Measurements from ENCODE around the gene ALMS1.
"Not testable (repeated sequence)": the region's sequence is repeated elsewhere in the genome, so short reads cannot be mapped to it uniquely, and the experiment has no call there.

The ALMS1 gene

DNA sequence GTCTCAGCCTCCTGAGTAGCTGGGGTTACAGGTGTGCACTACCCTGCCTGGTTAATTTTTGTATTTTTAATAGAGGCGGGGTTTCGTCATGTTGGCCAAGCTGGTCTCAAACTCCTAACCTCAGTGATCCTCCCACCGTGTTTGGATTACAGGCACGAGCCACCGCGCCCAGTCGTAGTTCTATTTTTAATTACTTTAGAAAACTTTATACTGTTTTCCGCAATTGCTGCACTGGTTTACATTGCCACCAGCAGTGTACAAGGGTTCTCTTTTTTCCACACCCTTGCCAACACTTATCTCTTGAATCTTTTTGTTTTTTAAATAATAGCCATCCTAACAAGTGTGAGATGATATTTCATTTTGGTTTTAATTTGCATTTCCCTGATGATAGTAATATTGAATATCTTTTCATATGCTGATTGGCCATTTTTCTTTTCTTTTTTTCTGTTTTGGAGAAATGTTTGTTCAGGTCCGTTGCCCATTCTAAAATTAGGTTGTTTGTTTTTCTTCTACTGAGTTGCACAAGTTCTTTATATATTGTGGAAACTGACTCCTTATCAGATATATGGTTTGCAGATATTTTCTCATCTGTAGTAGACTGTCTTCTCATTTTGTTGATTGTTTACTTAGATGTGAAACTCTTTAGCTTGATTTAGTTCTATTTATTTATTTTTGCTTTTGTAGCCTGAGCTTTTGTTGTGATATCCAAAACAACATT lies 16.9 kb downstream of the ALMS1 start:
- no peak for DNase-seq

- DNase-seq: no peak
Observed at GRCh38 chr2:73403237-73403636, 17.6 kb downstream of the ALMS1 start.

- DNase-seq: no peak
Observed at GRCh38 chr2:73404409-73404808, 18.8 kb downstream of the ALMS1 start.

- DNase-seq: no peak
Observed at GRCh38 chr2:73406996-73407395, 21.4 kb downstream of the ALMS1 start.

GRCh38 chr2:73408198-73408597 lies 22.6 kb downstream of the ALMS1 start:
- DNase-seq: no peak

DNA sequence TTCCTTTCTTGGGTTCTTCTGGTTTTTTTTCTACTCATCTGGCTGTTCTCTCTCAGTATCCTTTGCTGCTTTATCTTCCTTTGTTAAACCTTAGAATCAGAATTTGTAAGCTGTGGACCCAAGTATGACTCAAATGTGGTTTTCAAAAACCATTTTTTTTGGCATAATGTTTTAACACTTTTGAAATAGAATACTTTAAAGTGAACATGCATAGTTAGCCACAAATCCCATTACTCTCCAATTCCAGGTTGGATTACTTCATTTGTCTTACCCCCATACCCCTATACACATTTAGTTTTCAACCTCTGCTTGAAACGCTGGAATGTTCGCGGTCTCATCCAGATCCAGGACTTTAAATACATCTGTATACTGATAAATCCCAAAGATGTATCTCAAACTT lies 29.1 kb downstream of the ALMS1 start:
- DNase-seq: no peak

DNA sequence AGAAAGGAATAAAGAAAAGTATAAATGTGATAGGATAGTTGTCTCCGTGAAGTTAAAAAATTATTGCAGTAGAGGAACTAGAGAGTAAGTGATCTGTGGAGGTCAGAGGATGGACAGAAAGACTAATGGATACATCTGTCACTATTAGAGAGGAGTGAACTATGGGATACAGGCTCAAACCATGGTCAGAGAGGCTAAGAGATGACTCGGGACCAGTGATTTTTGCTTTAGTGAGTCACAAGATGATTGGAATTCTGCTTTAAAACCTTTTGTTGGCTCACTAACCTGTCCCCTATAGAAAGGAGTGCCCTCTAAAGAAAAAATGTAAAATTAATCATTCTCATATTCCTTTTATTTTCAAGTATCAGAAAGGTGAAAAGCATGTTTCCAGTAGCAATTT lies 30.3 kb downstream of the ALMS1 start:
- no peak for DNase-seq

GRCh38 chr2:73418343-73418742 lies 32.7 kb downstream of the ALMS1 start:
- no peak for DNase-seq

DNA sequence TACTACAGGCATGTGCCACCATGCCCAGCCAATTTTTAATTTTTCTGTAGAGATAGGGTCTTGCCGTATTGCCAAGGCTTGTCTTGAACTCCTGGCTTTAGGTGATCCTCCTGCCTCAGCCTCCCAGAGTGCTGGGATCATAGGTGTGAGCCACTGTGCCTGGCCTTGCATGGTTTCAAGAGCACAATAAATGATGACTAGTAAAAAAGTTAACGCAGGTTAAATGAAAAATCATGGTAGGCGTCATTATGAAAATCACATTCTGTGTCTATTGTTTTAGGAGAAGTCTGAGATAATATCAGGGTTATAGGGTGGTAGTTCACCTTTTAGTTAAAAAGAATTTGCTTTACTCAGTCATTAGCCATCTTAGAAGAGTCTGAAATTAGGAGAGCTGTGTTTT lies 38.3 kb downstream of the ALMS1 start:
- no peak for DNase-seq

DNA sequence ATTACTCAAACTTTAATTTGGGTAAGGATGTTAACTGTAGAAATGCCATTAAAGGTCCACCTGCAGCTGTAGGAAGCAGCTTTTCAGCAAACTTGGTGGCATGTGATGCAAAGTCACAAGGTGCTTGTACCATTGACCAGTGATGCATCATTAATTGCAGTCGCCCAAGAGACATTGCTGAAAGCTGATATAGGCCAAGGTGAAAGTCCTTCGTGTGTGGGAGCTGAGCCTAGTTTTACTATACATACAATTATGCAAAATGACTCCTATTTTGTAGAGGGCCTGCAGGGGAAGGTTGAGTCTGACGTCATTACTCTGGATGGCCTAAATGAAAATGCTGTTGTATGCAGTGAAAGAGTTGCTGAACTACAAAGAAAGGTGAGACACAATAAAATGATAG lies 40.5 kb downstream of the ALMS1 start:
- no peak for DNase-seq

- DNase-seq: no peak
Observed at GRCh38 chr2:73436019-73436418, 50.4 kb downstream of the ALMS1 start.

DNA sequence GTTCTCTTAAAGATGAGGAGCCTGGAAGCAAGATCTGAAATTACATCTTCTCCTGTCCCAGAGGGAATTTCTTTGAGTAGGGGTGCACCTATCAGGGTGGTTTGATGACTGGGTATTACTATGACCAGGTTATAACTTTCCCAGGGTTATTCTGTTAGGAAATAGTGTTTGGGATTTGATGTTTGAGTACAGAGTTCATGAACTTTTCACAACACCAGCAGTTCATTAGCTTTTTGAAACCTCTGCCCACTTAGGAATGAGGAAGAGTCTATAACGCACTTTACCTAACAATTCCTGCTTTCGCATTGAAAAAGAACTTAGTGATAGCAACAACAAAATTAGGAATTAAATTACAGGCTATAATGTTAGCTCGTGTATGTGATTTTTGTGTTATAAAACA lies 58.6 kb downstream of the ALMS1 start:
- no peak for DNase-seq

- DNase-seq: no peak
Observed at GRCh38 chr2:73448856-73449255, 63.2 kb downstream of the ALMS1 start.

DNA sequence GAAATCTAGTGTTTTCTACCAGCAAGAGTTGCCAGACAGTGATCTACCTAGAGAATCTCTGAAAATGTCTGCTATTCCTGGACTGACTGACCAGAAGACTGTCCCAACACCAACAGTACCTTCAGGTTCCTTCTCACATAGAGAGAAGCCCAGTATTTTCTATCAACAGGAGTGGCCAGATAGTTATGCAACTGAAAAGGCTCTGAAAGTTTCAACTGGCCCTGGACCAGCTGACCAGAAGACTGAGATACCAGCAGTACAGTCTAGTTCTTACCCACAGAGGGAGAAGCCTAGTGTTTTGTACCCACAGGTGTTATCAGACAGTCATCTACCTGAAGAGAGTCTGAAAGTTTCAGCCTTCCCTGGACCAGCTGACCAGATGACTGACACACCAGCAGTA lies 63.8 kb downstream of the ALMS1 start:
- no peak for DNase-seq

- DNase-seq: no peak
Observed at GRCh38 chr2:73451263-73451972, 65.8 kb downstream of the ALMS1 start.

GRCh38 chr2:73457982-73458381 lies 72.3 kb downstream of the ALMS1 start:
- DNase-seq: no peak

DNA sequence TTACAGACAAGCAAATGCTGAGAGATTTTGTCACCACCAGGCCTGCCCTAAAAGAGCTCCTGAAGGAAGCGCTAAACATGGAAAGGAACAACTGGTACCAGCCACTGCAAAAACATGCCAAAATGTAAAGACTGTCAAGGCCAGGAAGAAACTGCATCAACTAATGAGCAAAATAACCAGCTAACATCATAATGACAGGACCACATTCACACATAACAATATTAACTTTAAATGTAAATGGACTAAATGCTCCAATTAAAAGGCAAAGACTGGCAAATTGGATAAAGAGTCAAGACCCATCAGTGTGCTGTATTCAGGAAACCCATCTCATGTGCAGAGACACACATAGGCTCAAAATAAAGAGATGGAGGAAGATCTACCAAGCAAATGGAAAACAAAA lies 76.8 kb downstream of the ALMS1 start:
- DNase-seq: not testable (repeated sequence)

DNA sequence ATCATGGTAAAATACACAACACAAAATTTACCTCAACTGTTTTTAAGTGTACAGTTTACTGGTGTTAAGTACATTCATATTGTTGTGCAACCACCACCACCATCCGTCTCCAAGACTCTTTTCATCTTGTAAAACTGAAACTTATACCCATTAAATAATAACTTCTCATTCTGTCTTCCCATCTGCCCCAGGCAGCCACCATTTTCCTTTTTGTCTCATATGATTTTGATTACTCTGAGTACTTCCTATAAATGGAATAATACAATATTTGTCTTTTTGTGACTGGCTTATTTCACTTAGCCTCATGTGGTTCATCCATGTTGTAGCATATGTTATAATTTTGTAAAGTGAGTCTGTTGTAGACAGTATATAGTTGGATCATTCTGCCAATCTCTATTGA lies 82.7 kb downstream of the ALMS1 start:
- DNase-seq: no peak

- DNase-seq: not testable (repeated sequence)
Observed at GRCh38 chr2:73483874-73484273, 98.2 kb downstream of the ALMS1 start.

- DNase-seq: no peak
Observed at GRCh38 chr2:73487112-73487657, 101.5 kb downstream of the ALMS1 start.

- no peak for DNase-seq
Observed at GRCh38 chr2:73488079-73488478, 102.4 kb downstream of the ALMS1 start.

GRCh38 chr2:73489053-73489452 lies 103.4 kb downstream of the ALMS1 start:
- no peak for DNase-seq

GRCh38 chr2:73494031-73494430 lies 108.4 kb downstream of the ALMS1 start:
- DNase-seq: no peak

DNA sequence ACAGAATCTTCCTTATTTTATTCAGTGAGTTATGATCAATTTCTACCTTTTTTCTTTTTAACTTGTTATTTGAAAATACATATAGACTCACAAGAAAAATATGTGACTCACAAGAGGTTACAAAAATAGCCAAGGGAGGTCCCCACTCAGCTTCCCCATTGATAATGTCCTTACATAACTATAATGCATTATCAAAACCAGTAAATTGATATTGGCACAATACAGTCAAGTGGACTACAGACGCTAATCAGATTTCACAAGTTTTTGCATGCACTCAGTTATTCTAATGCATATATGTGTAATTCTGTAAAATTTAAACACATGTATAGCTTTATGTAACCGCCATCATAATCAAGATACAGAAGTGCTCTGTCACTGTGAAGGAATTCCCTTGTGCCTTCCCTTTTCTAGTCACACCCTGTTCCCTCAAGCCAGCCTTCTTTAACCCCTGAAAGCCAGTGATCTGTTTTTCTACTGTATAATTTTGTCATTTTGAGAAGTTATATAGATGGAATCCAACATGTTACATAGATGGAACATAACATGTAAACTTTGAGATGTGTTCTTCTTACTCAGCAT lies 118.4 kb downstream of the ALMS1 start:
- DNase-seq: no peak
